Mesenchymal stem cell (in vitro differentiated cells and primary cell): Measurements from ENCODE around the gene USP4.
"Not testable (repeated sequence)": the region's sequence is repeated elsewhere in the genome, so short reads cannot be mapped to it uniquely, and the experiment has no call there.

Experiments used
- DNase-seq: peaks from one replicate; pipeline ENCODE4 v3.0.0-alpha.2; 2013
- H2AFZ ChIP-seq: one replicate; pipeline ENCODE4 v1.6.1; 2013; ENCODE audit warnings: low read depth, mild to moderate bottlenecking, control low read depth, inconsistent platforms, low read length, moderate library complexity
- H2AK5ac ChIP-seq: 2 replicates; pipeline ENCODE4 v1.6.1; 2013; ENCODE audit warnings: low read length, moderate library complexity, mild to moderate bottlenecking, inconsistent platforms; ENCODE audit not compliant: severe bottlenecking
- H2BK120ac ChIP-seq: one replicate; pipeline ENCODE4 v1.6.1; 2013; ENCODE audit warnings: low read depth, mild to moderate bottlenecking, inconsistent platforms, low read length, moderate library complexity
- H2BK12ac ChIP-seq, 2 experiments: one replicate each; pipeline ENCODE4 v1.6.1; 2013; ENCODE audit warnings: inconsistent platforms in 2 of 2, low read length in 2 of 2, mild to moderate bottlenecking in 2 of 2, moderate library complexity in 2 of 2, control low read depth in 1 of 2
- H2BK15ac ChIP-seq: one replicate; pipeline ENCODE4 v1.6.1; 2013; ENCODE audit warnings: mild to moderate bottlenecking, low read depth, inconsistent platforms; ENCODE audit not compliant: poor library complexity, severe bottlenecking
- H2BK5ac ChIP-seq: 2 replicates; pipeline ENCODE4 v1.6.1; 2013; ENCODE audit warnings: low read depth, mild to moderate bottlenecking, low read length, control low read depth, inconsistent platforms; ENCODE audit not compliant: poor library complexity, severe bottlenecking
- H3K14ac ChIP-seq, 2 experiments: one replicate each; pipeline ENCODE4 v1.6.1; 2013; ENCODE audit warnings: inconsistent platforms in 2 of 2, low read length in 2 of 2, control low read depth in 1 of 2, mild to moderate bottlenecking in 1 of 2, moderate library complexity in 1 of 2
- H3K18ac ChIP-seq, 2 experiments: one replicate each; pipeline ENCODE4 v1.6.1; 2013; ENCODE audit warnings: inconsistent platforms in 2 of 2, low read length in 2 of 2, control low read depth in 1 of 2, low read depth in 1 of 2, mild to moderate bottlenecking in 1 of 2
- H3K23ac ChIP-seq, 2 experiments: one replicate each; pipeline ENCODE4 v1.6.1; 2013; ENCODE audit warnings: inconsistent platforms in 2 of 2, low read length in 2 of 2, mild to moderate bottlenecking in 2 of 2, moderate library complexity in 2 of 2, control low read depth in 1 of 2
- H3K27ac ChIP-seq: 2 replicates; pipeline ENCODE4 v1.5.1; 2013; ENCODE audit warnings: mild to moderate bottlenecking, moderate library complexity, low read length, control low read depth, inconsistent platforms; ENCODE audit not compliant: poor library complexity, severe bottlenecking
- H3K27me3 ChIP-seq, 2 experiments: 2 replicates each; pipeline versions ENCODE4 v1.6.1 to v1.7.0; 2013; ENCODE audit warnings: low read length in 2 of 2, mild to moderate bottlenecking in 2 of 2, moderate library complexity in 2 of 2, control low read depth in 1 of 2, inconsistent platforms in 1 of 2; ENCODE audit not compliant: control insufficient read depth in 1 of 2, insufficient read depth in 1 of 2
- H3K36me3 ChIP-seq, 2 experiments: 2 replicates each; pipeline versions ENCODE4 v1.6.1 to v1.7.0; 2013; ENCODE audit warnings: low read length in 2 of 2, control low read depth in 1 of 2, inconsistent platforms in 1 of 2, low read depth in 1 of 2, mild to moderate bottlenecking in 1 of 2; ENCODE audit not compliant: insufficient read depth in 2 of 2, control insufficient read depth in 1 of 2
- H3K4ac ChIP-seq, 2 experiments: one replicate each; pipeline ENCODE4 v1.6.1; 2013; ENCODE audit warnings: inconsistent platforms in 2 of 2, low read length in 2 of 2, mild to moderate bottlenecking in 2 of 2, moderate library complexity in 2 of 2, control low read depth in 1 of 2, low read depth in 1 of 2
- H3K4me1 ChIP-seq: 2 replicates; pipeline ENCODE4 v1.6.1; 2013; ENCODE audit warnings: low read depth, low read length, control low read depth; ENCODE audit not compliant: control insufficient read depth, insufficient read depth
- H3K4me2 ChIP-seq: 2 replicates; pipeline ENCODE4 v1.6.1; 2013; ENCODE audit warnings: low read length, mild to moderate bottlenecking, inconsistent platforms; ENCODE audit not compliant: poor library complexity, severe bottlenecking
- H3K4me3 ChIP-seq, 2 experiments: 2 replicates each; pipeline versions ENCODE4 v1.5.1 to v1.7.0; 2013; ENCODE audit warnings: low read length in 2 of 2, mild to moderate bottlenecking in 2 of 2, control low read depth in 1 of 2, low read depth in 1 of 2; ENCODE audit not compliant: insufficient read depth in 1 of 2
- H3K79me1 ChIP-seq: replicated peaks from 2 replicates; pipeline ENCODE4 v1.6.1; 2013; ENCODE audit warnings: mild to moderate bottlenecking, control low read depth, low read length, inconsistent platforms; ENCODE audit not compliant: poor library complexity, severe bottlenecking
- H3K9ac ChIP-seq: 2 replicates; pipeline ENCODE4 v1.7.0; 2013; ENCODE audit warnings: mild to moderate bottlenecking, low read length, moderate library complexity
- H3K9me3 ChIP-seq: 2 replicates; pipeline ENCODE4 v1.7.0; 2013; ENCODE audit warnings: mild to moderate bottlenecking, low read length; ENCODE audit not compliant: control insufficient read depth
- H4K8ac ChIP-seq: one replicate; pipeline ENCODE4 v1.6.1; 2013; ENCODE audit warnings: inconsistent platforms, mild to moderate bottlenecking, low read length, moderate library complexity
- H4K91ac ChIP-seq: one replicate; pipeline ENCODE4 v1.6.1; 2013; ENCODE audit warnings: mild to moderate bottlenecking, low read length, inconsistent platforms
- WGBS: methylation state at CpG from one replicate; pipeline ENCODE4 v1.1.7; 2013; ENCODE audit warnings: mixed read lengths; 5-methylcytosine and 5-hydroxymethylcytosine counted together

The USP4 gene

DNA sequence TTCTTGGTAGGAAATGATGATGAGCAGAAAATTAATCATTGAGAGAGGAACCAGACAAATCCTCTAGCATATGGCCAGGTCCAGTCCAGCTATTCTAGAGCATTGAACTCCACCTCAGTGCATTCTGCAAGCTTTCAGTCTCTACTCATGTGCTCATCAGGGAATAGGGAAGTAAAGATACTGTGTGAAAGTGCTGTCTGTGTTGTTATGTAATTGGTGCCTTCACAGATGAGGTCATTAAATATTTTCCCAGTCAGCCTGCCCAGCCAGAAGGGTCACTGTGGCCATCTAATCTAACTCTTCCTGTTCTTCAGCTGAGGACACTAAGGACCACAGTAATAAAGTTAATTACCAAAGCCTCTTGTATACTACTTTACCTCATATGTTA lies 91.0 kb downstream of the USP4 start:
- Histone ChIP-seq H3K27me3 (no peaks in the 10 kb centered on the region), H3K9me3 (no peaks in the 10 kb centered on the region), H2BK5ac (no peak overlapping the region), H2AFZ (no peak overlapping the region), H3K18ac (no peak overlapping the region), H3K23ac (no peak overlapping the region), H3K4ac (no peak overlapping the region), H3K79me1 (no peaks in the 10 kb centered on the region), H4K8ac (no peak overlapping the region), H2BK12ac (no peak overlapping the region), H3K9ac (peak overlapping the region; percentile 7), H3K36me3 (peaks cover 0 to 27% of the 10 kb centered on the region in 2 experiments), H3K4me2 (no peak overlapping the region), H3K14ac (no peak overlapping the region), H3K27ac (no peak overlapping the region), H2AK5ac (no peak overlapping the region), H2BK120ac (no peak overlapping the region), H2BK15ac (no peak overlapping the region), H3K4me3 (no peak overlapping the region), H4K91ac (no peak overlapping the region), H3K4me1 (peaks cover 3% of the 10 kb centered on the region)
- peak; percentile 73 for DNase-seq

DNA sequence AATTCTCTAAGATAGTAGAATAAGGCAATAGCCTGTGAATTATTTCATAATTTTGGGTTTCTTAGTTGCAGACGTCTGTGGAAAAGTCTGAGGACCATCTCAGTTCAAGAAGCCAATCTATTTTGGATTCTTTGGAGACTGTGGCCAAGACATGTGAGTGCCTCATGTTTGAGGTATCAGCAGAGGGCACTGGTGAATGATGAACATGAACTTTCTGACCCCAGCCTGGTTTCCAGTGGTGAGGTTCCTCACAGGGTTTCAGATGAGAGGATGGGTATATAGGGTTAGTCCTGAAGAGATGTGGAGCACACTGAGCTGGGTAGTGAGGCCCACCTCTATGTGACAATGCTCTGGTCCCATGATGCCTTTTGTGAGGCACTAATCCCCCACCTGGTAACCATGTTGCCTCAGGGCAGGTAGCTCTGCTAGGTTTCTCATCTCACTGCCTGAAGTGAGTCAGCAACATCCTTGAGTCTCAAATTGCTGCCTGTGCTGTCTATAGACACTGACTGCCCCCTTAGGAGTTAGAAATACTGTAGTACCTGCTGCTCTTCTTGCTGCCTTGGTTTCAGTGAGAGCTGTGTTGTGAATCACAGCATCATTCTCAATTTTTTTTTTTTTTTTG lies 95.2 kb downstream of the USP4 start:
- no peak overlapping the region for H3K23ac ChIP-seq
- no peak overlapping the region for H2BK5ac ChIP-seq
- H2BK120ac ChIP-seq = no peak overlapping the region
- H3K27ac ChIP-seq = no peak overlapping the region
- no peak for DNase-seq
- H2AK5ac ChIP-seq = no peak overlapping the region
- peak overlapping the region in 1 of 2 experiments; percentile 18 for H3K14ac ChIP-seq
- no peak overlapping the region for H4K91ac ChIP-seq
- H4K8ac ChIP-seq = no peak overlapping the region
- no peak overlapping the region for H2BK15ac ChIP-seq
- H2BK12ac ChIP-seq = peak overlapping the region in 1 of 2 experiments; percentile 67
- H2AFZ ChIP-seq = no peak overlapping the region
- H3K9ac ChIP-seq = no peak overlapping the region
- peak overlapping the region in 1 of 2 experiments; percentile 9 for H3K18ac ChIP-seq
- H3K79me1 ChIP-seq = no peaks in the 10 kb centered on the region
- peaks cover 3% of the 10 kb centered on the region for H3K4me1 ChIP-seq
- 76% methylated on average over 1 of the region's 1 CpG for WGBS
- no peak overlapping the region for H3K4me3 ChIP-seq
- no peaks in the 10 kb centered on the region for H3K27me3 ChIP-seq
- no peak overlapping the region for H3K4ac ChIP-seq
- peaks cover 0 to 32% of the 10 kb centered on the region in 2 experiments for H3K36me3 ChIP-seq
- no peaks in the 10 kb centered on the region for H3K9me3 ChIP-seq
- no peak overlapping the region for H3K4me2 ChIP-seq

DNA sequence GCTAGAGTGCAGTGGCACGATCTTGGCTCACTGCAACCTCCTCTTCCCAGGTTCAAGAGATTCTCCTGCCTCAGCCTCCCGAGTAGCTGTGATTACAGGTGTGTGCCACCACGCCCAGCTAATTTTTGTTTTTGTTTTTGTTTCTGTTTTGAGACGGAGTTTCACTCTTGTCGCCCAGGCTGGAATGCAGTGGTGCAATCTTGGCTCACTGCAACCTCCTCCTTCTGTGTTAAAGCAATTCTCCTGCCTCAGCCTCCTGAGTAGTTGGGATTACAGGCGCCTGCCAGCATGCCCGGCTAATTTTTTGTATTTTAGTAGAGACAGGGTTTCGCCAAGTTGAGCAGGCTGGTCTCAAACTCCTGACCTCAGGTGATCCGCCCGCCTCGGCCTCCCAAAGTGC lies 99.8 kb downstream of the USP4 start:
- not testable (repeated sequence) for H2BK15ac ChIP-seq, DNase-seq, H2AK5ac ChIP-seq, H3K23ac ChIP-seq, H3K79me1 ChIP-seq, H2BK12ac ChIP-seq, H3K9me3 ChIP-seq, H3K9ac ChIP-seq, H3K27ac ChIP-seq, H3K14ac ChIP-seq, H2BK5ac ChIP-seq, H4K91ac ChIP-seq, H3K4ac ChIP-seq, H3K18ac ChIP-seq, H4K8ac ChIP-seq, H2AFZ ChIP-seq, H2BK120ac ChIP-seq, H3K4me1 ChIP-seq, H3K4me3 ChIP-seq, H3K4me2 ChIP-seq, H3K27me3 ChIP-seq
- H3K36me3 ChIP-seq = peaks cover 0 to 29% of the 10 kb centered on the region in 2 experiments
- WGBS = 95% methylated on average over 10 of the region's 11 CpGs

DNA sequence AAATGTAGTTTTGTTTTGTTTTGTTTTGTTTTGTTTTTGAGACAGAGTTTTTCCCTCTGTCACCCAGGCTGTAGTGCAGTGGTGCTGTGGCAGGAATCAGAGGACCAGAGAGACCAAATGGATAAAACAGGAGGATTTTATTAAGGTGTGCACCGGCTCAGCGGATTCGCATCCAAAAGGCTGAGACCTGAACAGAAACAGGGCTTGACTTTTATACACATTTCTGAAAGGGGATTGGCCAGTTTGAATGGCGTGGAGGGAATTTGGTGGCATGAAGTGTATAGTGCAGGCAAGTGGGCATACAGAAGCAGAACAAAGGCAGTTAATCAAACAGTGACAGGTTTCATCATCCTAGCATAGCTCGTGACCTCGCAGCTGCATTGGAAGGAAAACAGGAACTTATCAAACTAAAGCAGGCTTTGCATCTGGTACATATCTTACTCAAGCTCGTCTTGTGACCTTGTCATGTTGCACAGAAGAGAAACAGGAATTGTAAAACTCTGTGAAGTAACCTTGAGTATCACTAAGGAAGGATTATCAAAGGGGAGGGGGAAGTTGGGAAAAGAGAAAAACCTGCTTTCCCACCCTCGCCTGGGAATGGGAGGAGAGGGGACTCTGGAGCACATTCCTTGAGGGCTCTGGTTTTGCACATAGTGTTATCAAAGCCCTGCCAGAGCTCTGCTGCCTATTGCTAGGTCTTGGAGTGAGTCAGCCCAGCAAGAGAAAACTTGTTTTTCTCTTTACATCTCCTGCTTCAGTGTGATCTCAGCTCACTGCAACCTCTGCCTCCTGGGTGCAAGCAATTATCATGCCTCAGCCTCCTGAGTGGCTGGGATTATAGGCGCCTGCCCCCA lies 101.4 kb downstream of the USP4 start:
- Histone ChIP-seq H3K4ac (peak overlapping the region in 1 of 2 experiments; percentile 35), H3K4me1 (no peaks in the 10 kb centered on the region), H4K91ac (peak overlapping the region; percentile 18), H3K27me3 (no peaks in the 10 kb centered on the region), H3K4me3 (peak overlapping the region in 1 of 2 experiments; percentile 26), H3K36me3 (peaks cover 0 to 26% of the 10 kb centered on the region in 2 experiments), H3K9me3 (peaks cover 11% of the 10 kb centered on the region), H3K79me1 (no peaks in the 10 kb centered on the region), H2AFZ (no peak overlapping the region), H3K27ac (no peak overlapping the region), H2BK120ac (peak overlapping the region; percentile 9), H4K8ac (no peak overlapping the region), H3K9ac (peak overlapping the region; percentile 70), H3K23ac (no peak overlapping the region), H2BK5ac (no peak overlapping the region), H2AK5ac (no peak overlapping the region), H3K14ac (no peak overlapping the region), H2BK15ac (no peak overlapping the region), H3K4me2 (no peak overlapping the region), H2BK12ac (no peak overlapping the region), H3K18ac (peak overlapping the region; percentile 11 to 37)
- DNase-seq = peak; percentile 91
- 63% methylated on average over 9 of the region's 9 CpGs for WGBS
